K562 (cell line): Measurements from ENCODE around the gene TMEM121.
"Not testable (repeated sequence)": the region's sequence is repeated elsewhere in the genome, so short reads cannot be mapped to it uniquely, and the experiment has no call there.

Source experiments
- MAZ ChIP-seq, 2 experiments: fragments of 450-650 bp in 1 of 2; sonication (generic) in 1 of 2; formaldehyde crosslinking; IDR thresholded peaks in 1 of 2; conservative IDR thresholded peaks in 1 of 2; 2 replicates each; pipeline versions ENCODE4 v1.4.0 to v1.5.0; 2020; ENCODE audit warnings: mild to moderate bottlenecking in 1 of 2, missing genetic modification reagents in 1 of 2
- RBM39 ChIP-seq: fragments of 200-400 bp; formaldehyde crosslinking; optimal IDR thresholded peaks from 2 replicates; pipeline ENCODE3; 2018; ENCODE audit warnings: low read depth, low read length
- ZBED1 ChIP-seq: IDR thresholded peaks from 2 replicates; pipeline ENCODE4 v1.6.1; 2014

GRCh38 chr14:105545676-105546075 lies 19.3 kb downstream of the TMEM121 start:
- TF ChIP-seq MAZ (CRISPR knock-in tag; conservative IDR thresholded peaks at IDR 0.05 in 1 of 2, IDR thresholded peaks at IDR 0.05 in 1 of 2); RBM39; ZBED1: not testable (repeated sequence)
